PFSK-1 (cell line): Measurements from ENCODE around the gene HDAC7.

Experiments
- FOXP2 ChIP-seq: optimal IDR thresholded peaks from 2 replicates; pipeline ENCODE3; 2011; ENCODE audit warnings: borderline replicate concordance, control low read depth, inconsistent platforms; ENCODE audit not compliant: insufficient read depth; ENCODE audit errors: extremely low read length, extremely low read depth
- POLR2AphosphoS5 ChIP-seq: IDR thresholded peaks from 2 replicates; pipeline ENCODE4 v1.6.1; 2012; ENCODE audit warnings: low read depth, mild to moderate bottlenecking, control low read depth, low read length, moderate library complexity
- SIN3A ChIP-seq: IDR thresholded peaks from 2 replicates; pipeline ENCODE4 v1.6.1; 2012; ENCODE audit warnings: mild to moderate bottlenecking, low read length, moderate library complexity, borderline replicate concordance; ENCODE audit not compliant: insufficient read depth
- TAF1 ChIP-seq: IDR thresholded peaks from 2 replicates; pipeline ENCODE4 v1.6.1; 2012; ENCODE audit warnings: low read length, control low read depth, borderline replicate concordance; ENCODE audit not compliant: insufficient read depth
- TF ChIP-seq, protein P1 (sequence below), 2 experiments: IDR thresholded peaks; 2 replicates each; pipeline versions ENCODE4 v1.6.1 to v1.8.0; 2011 to 2012; ENCODE audit warnings: low read depth in 2 of 2, low read length in 2 of 2, control low read depth in 1 of 2, inconsistent platforms in 1 of 2, mild to moderate bottlenecking in 1 of 2, moderate library complexity in 1 of 2; ENCODE audit not compliant: insufficient read depth in 1 of 2

The HDAC7 gene

GRCh38 chr12:47845081-47845480, 25.4 kb upstream of the HDAC7 start:
- TF ChIP-seq, protein P1, sequence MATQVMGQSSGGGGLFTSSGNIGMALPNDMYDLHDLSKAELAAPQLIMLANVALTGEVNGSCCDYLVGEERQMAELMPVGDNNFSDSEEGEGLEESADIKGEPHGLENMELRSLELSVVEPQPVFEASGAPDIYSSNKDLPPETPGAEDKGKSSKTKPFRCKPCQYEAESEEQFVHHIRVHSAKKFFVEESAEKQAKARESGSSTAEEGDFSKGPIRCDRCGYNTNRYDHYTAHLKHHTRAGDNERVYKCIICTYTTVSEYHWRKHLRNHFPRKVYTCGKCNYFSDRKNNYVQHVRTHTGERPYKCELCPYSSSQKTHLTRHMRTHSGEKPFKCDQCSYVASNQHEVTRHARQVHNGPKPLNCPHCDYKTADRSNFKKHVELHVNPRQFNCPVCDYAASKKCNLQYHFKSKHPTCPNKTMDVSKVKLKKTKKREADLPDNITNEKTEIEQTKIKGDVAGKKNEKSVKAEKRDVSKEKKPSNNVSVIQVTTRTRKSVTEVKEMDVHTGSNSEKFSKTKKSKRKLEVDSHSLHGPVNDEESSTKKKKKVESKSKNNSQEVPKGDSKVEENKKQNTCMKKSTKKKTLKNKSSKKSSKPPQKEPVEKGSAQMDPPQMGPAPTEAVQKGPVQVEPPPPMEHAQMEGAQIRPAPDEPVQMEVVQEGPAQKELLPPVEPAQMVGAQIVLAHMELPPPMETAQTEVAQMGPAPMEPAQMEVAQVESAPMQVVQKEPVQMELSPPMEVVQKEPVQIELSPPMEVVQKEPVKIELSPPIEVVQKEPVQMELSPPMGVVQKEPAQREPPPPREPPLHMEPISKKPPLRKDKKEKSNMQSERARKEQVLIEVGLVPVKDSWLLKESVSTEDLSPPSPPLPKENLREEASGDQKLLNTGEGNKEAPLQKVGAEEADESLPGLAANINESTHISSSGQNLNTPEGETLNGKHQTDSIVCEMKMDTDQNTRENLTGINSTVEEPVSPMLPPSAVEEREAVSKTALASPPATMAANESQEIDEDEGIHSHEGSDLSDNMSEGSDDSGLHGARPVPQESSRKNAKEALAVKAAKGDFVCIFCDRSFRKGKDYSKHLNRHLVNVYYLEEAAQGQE (IDR thresholded peaks at IDR 0.05; ENCODE audit: insufficient read depth in 1 of 2, low read depth in 2 of 2, low read length in 2 of 2), result no peak
- TF ChIP-seq FOXP2, result no peak
- no peak for TF ChIP-seq SIN3A
- no peak for TF ChIP-seq TAF1
- no peak for TF ChIP-seq POLR2AphosphoS5

- no peak for TF ChIP-seq POLR2AphosphoS5
- TF ChIP-seq TAF1, result no peak
- TF ChIP-seq FOXP2, result no peak
- TF ChIP-seq, protein P1 (IDR thresholded peaks at IDR 0.05; ENCODE audit: insufficient read depth in 1 of 2, low read depth in 2 of 2, low read length in 2 of 2), result no peak
- no peak for TF ChIP-seq SIN3A
These were observed 24.7 kb upstream of the HDAC7 start for GRCh38 chr12:47844264-47845019.

GRCh38 chr12:47843226-47843980, 23.7 kb upstream of the HDAC7 start:
- TF ChIP-seq FOXP2 (no peak), TAF1 (no peak), SIN3A (no peak), POLR2AphosphoS5 (no peak)
- TF ChIP-seq, protein P1 (IDR thresholded peaks at IDR 0.05; ENCODE audit: insufficient read depth in 1 of 2, low read depth in 2 of 2, low read length in 2 of 2), result no peak

- TF ChIP-seq SIN3A (no peak), FOXP2 (no peak), TAF1 (no peak)
- TF ChIP-seq, protein P1 (IDR thresholded peaks at IDR 0.05; ENCODE audit: insufficient read depth in 1 of 2, low read depth in 2 of 2, low read length in 2 of 2), result no peak
These were observed 22.2 kb upstream of the HDAC7 start for GRCh38 chr12:47841910-47842309.
